GM21360 (cell line): ENCODE measurements around the gene TCERG1L.
"Not testable (repeated sequence)": the region's sequence is repeated elsewhere in the genome, so short reads cannot be mapped to it uniquely, and the experiment has no call there.

Experiments
- ATAC-seq: cut with Tn5 transposase; IDR thresholded peaks from one replicate; pipeline ENCODE4 v1.9.1; 2021; ENCODE audit warnings: mild to moderate bottlenecking, moderate library complexity; ENCODE audit not compliant: unreplicated experiment

TCERG1L gene

GRCh38 chr10:131311661-131312477 is at the start of gene TCERG1L:
TSS of gene TCERG1L (minus strand) at chr10:131311721. CDS start at chr10:131311635, 86 bp downstream.
- ATAC-seq = no peak

- ATAC-seq = no peak
Measured at GRCh38 chr10:131358741-131359442, 47.4 kb upstream of the TCERG1L start.

- no peak for ATAC-seq
Measured at GRCh38 chr10:131356442-131356841, 44.9 kb upstream of the TCERG1L start.

- no peak for ATAC-seq
Measured at GRCh38 chr10:131355881-131356280, 44.4 kb upstream of the TCERG1L start.

GRCh38 chr10:131355056-131355455 is 43.5 kb upstream of the TCERG1L start:
- no peak for ATAC-seq

GRCh38 chr10:131354380-131354779 is 42.9 kb upstream of the TCERG1L start:
- no peak for ATAC-seq

GRCh38 chr10:131352765-131353290 is 41.3 kb upstream of the TCERG1L start:
- ATAC-seq = no peak

- no peak for ATAC-seq
Measured at GRCh38 chr10:131350660-131351059, 39.1 kb upstream of the TCERG1L start.

GRCh38 chr10:131350245-131350644 is 38.7 kb upstream of the TCERG1L start:
- no peak for ATAC-seq

- no peak for ATAC-seq
Measured at GRCh38 chr10:131346456-131346855, 34.9 kb upstream of the TCERG1L start.

- no peak for ATAC-seq
Measured at GRCh38 chr10:131345691-131346090, 34.2 kb upstream of the TCERG1L start.

GRCh38 chr10:131344747-131345146 is 33.2 kb upstream of the TCERG1L start:
- ATAC-seq = no peak

GRCh38 chr10:131337741-131338140 is 26.2 kb upstream of the TCERG1L start:
- ATAC-seq = no peak

GRCh38 chr10:131332821-131333220 is 21.3 kb upstream of the TCERG1L start:
- no peak for ATAC-seq

GRCh38 chr10:131323880-131324279 is 12.4 kb upstream of the TCERG1L start:
- no peak for ATAC-seq

GRCh38 chr10:131323025-131323424 is 11.5 kb upstream of the TCERG1L start:
- ATAC-seq = no peak

- not testable (repeated sequence) for ATAC-seq
Measured at GRCh38 chr10:131322575-131322974, 11.1 kb upstream of the TCERG1L start.

- ATAC-seq = no peak
Measured at GRCh38 chr10:131320860-131321604, 9.5 kb upstream of the TCERG1L start.

- ATAC-seq = no peak
Measured at GRCh38 chr10:131318814-131319213, 7.3 kb upstream of the TCERG1L start.

GRCh38 chr10:131318291-131318690 is 6.8 kb upstream of the TCERG1L start:
- ATAC-seq = no peak
